ENCODE measurements around the gene TSEN2.

DNA sequence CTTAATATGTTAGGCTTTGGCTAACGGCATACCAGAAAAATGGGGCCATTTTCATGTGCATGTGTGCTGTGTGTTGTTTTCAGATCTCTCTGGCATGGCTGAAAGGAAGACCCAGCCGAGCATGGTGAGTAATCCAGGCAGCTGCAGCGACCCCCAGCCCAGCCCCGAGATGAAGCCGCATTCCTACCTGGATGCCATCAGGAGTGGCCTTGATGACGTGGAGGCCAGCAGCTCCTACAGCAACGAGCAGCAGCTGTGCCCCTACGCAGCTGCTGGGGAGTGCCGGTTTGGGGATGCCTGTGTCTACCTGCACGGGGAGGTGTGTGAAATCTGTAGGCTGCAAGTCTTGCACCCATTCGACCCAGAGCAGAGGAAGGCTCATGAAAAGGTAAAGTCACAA, 87.7 kb downstream of the TSEN2 start:
- TF ChIP-seq, protein P1, sequence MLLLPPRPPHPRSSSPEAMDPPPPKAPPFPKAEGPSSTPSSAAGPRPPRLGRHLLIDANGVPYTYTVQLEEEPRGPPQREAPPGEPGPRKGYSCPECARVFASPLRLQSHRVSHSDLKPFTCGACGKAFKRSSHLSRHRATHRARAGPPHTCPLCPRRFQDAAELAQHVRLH (CRISPR knock-in tag; IDR thresholded peaks at IDR 0.05; ENCODE audit: borderline replicate concordance, low read depth) = no peak
- TF ChIP-seq ZNF615 (CRISPR knock-in tag; IDR thresholded peaks at IDR 0.05; ENCODE audit: borderline replicate concordance) (no peak), ZNF232 (CRISPR knock-in tag; IDR thresholded peaks at IDR 0.05; ENCODE audit: borderline replicate concordance) (no peak), MBNL3 (CRISPR knock-in tag; conservative IDR thresholded peaks at IDR 0.05) (no peak), POLR2A (IDR thresholded peaks at IDR 0.05; ENCODE audit: insufficient read depth in 1 of 2, low read depth in 2 of 2, low read length in 2 of 2) (no peak)
- TF ChIP-seq, protein P2, sequence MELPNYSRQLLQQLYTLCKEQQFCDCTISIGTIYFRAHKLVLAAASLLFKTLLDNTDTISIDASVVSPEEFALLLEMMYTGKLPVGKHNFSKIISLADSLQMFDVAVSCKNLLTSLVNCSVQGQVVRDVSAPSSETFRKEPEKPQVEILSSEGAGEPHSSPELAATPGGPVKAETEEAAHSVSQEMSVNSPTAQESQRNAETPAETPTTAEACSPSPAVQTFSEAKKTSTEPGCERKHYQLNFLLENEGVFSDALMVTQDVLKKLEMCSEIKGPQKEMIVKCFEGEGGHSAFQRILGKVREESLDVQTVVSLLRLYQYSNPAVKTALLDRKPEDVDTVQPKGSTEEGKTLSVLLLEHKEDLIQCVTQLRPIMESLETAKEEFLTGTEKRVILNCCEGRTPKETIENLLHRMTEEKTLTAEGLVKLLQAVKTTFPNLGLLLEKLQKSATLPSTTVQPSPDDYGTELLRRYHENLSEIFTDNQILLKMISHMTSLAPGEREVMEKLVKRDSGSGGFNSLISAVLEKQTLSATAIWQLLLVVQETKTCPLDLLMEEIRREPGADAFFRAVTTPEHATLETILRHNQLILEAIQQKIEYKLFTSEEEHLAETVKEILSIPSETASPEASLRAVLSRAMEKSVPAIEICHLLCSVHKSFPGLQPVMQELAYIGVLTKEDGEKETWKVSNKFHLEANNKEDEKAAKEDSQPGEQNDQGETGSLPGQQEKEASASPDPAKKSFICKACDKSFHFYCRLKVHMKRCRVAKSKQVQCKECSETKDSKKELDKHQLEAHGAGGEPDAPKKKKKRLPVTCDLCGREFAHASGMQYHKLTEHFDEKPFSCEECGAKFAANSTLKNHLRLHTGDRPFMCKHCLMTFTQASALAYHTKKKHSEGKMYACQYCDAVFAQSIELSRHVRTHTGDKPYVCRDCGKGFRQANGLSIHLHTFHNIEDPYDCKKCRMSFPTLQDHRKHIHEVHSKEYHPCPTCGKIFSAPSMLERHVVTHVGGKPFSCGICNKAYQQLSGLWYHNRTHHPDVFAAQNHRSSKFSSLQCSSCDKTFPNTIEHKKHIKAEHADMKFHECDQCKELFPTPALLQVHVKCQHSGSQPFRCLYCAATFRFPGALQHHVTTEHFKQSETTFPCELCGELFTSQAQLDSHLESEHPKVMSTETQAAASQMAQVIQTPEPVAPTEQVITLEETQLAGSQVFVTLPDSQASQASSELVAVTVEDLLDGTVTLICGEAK (IDR thresholded peaks at IDR 0.05) = no peak
- TF ChIP-seq, protein P2 (CRISPR knock-in tag; IDR thresholded peaks at IDR 0.05) = no peak
